Large intestine (tissue), 3 donors: ENCODE measurements around the gene VAV1. TPM values are rescaled to one million over a fixed set of nuclear protein-coding genes. Genes with fewer than 3 reads are reported as not detected.
A peak's percentile ranks its signal among the peaks of the same experiment; 100 is the strongest.

Source experiments
- DNase-seq, 2 donors: peaks; one replicate each; pipeline versions ENCODE4 v3.0.0 to v3.0.0-alpha.2; 2013
- H3K27ac ChIP-seq: one replicate; pipeline ENCODE4 v1.5.1; 2013; ENCODE audit warnings: low read length
- H3K27me3 ChIP-seq: 2 replicates; pipeline ENCODE4 v1.6.1; 2013; ENCODE audit warnings: low read length; ENCODE audit not compliant: control insufficient read depth, insufficient read depth
- H3K36me3 ChIP-seq: 2 replicates; pipeline ENCODE4 v1.6.1; 2013; ENCODE audit warnings: low read length; ENCODE audit not compliant: control insufficient read depth, insufficient read depth
- H3K4me1 ChIP-seq: one replicate; pipeline ENCODE4 v1.6.1; 2013; ENCODE audit warnings: low read length; ENCODE audit not compliant: control insufficient read depth, insufficient read depth
- H3K4me3 ChIP-seq: one replicate; pipeline ENCODE4 v1.5.1; 2013; ENCODE audit warnings: low read length
- H3K9me3 ChIP-seq: one replicate; pipeline ENCODE4 v1.6.1; 2013; ENCODE audit warnings: mild to moderate bottlenecking, low read depth, low read length, moderate library complexity; ENCODE audit not compliant: control insufficient read depth
- WGBS: methylation state at CpG from one replicate; pipeline ENCODE4 v1.1.5; 2013; ENCODE audit warnings: low lambda C conversion rate; ENCODE audit not compliant: insufficient coverage; 5-methylcytosine and 5-hydroxymethylcytosine counted together
- polyA plus RNA-seq: library from polyadenylated mRNA; unstranded; fragments of 120-200 nt; gene quantifications from one replicate; pipeline ENCODE4 v1.2.1, GENCODE V29; 2013

The VAV1 gene
- polyA plus RNA-seq, 1 donor: 3.2 TPM

- Histone ChIP-seq H3K36me3 (peaks cover 14% of the 10 kb centered on the region), H3K4me3 (peak overlapping the region; percentile 7), H3K4me1 (peaks cover 26% of the 10 kb centered on the region), H3K27ac (peak overlapping the region; percentile 90), H3K27me3 (no peaks in the 10 kb centered on the region), H3K9me3 (no peaks in the 10 kb centered on the region)
- peak; percentile 86 to 89 for DNase-seq
- no CpG with 5 or more reads among the region's 13 CpGs for WGBS
Measured at GRCh38 chr19:6737873-6738786, 34.4 kb upstream of the VAV1 start.

GRCh38 chr19:6738787-6739389 is 33.6 kb upstream of the VAV1 start:
- Histone ChIP-seq H3K4me3 (peak overlapping the region; percentile 38), H3K36me3 (peaks cover 14% of the 10 kb centered on the region), H3K4me1 (peaks cover 23% of the 10 kb centered on the region), H3K27ac (peak overlapping the region; percentile 90), H3K27me3 (no peaks in the 10 kb centered on the region), H3K9me3 (no peaks in the 10 kb centered on the region)
- DNase-seq: peak; percentile 42 to 69
- WGBS: no CpG with 5 or more reads among the region's 24 CpGs

GRCh38 chr19:6739390-6739882 is 33.1 kb upstream of the VAV1 start, which contains the start of gene TRIP10:
TRIP10 (plus strand) TSS chr19:6739680; CDS start chr19:6739762, 82 bp downstream.
- Histone ChIP-seq H3K27ac (peak within 1 kb of the TSS; percentile 90), H3K9me3 (no peaks in the 10 kb centered on the region), H3K4me3 (peak within 1 kb of the TSS; percentile 90), H3K4me1 (peaks cover 26% of the 10 kb centered on the region), H3K27me3 (no peaks in the 10 kb centered on the region), H3K36me3 (peaks cover 19% of the 10 kb centered on the region)
- peak; percentile 74 to 77 for DNase-seq
- WGBS: no CpG with 5 or more reads among the region's 47 CpGs

GRCh38 chr19:6739883-6740588 is 32.5 kb upstream of the VAV1 start:
- Histone ChIP-seq H3K4me1 (peaks cover 30% of the 10 kb centered on the region), H3K9me3 (no peaks in the 10 kb centered on the region), H3K4me3 (peak overlapping the region; percentile 90), H3K27ac (peak overlapping the region; percentile 86), H3K36me3 (peaks cover 24% of the 10 kb centered on the region), H3K27me3 (no peaks in the 10 kb centered on the region)
- peak in 1 of 2 donors; percentile 70 for DNase-seq
- no CpG with 5 or more reads among the region's 34 CpGs for WGBS

- no peaks in the 10 kb centered on the region for H3K9me3 ChIP-seq
- H3K36me3 ChIP-seq: peaks cover 27% of the 10 kb centered on the region
- peak overlapping the region; percentile 90 for H3K4me3 ChIP-seq
- H3K4me1 ChIP-seq: peaks cover 28% of the 10 kb centered on the region
- peak; percentile 43 to 66 for DNase-seq
- peak overlapping the region; percentile 86 for H3K27ac ChIP-seq
- no CpG with 5 or more reads among the region's 46 CpGs for WGBS
- no peaks in the 10 kb centered on the region for H3K27me3 ChIP-seq
Measured at GRCh38 chr19:6740589-6741343, 31.7 kb upstream of the VAV1 start.

GRCh38 chr19:6743066-6743465 is 29.4 kb upstream of the VAV1 start:
- WGBS: no CpG with 5 or more reads among the region's 7 CpGs
- no peak for DNase-seq
- H3K27me3 ChIP-seq: no peaks in the 10 kb centered on the region
- peaks cover 3% of the 10 kb centered on the region for H3K9me3 ChIP-seq
- H3K4me1 ChIP-seq: peaks cover 19% of the 10 kb centered on the region
- H3K27ac ChIP-seq: no peak overlapping the region
- no peak overlapping the region for H3K4me3 ChIP-seq
- H3K36me3 ChIP-seq: peaks cover 48% of the 10 kb centered on the region

- Histone ChIP-seq H3K27ac (peak overlapping the region; percentile 44), H3K9me3 (peaks cover 3% of the 10 kb centered on the region), H3K27me3 (no peaks in the 10 kb centered on the region), H3K36me3 (peaks cover 53% of the 10 kb centered on the region), H3K4me3 (no peak overlapping the region), H3K4me1 (peaks cover 15% of the 10 kb centered on the region)
- DNase-seq: no peak
- WGBS: 97% methylated on average over 6 of the region's 15 CpGs
Measured at GRCh38 chr19:6743714-6744380, 28.7 kb upstream of the VAV1 start.

GRCh38 chr19:6744381-6745301 is 27.9 kb upstream of the VAV1 start:
- peak overlapping the region; percentile 44 for H3K27ac ChIP-seq
- DNase-seq: peak in 1 of 2 donors; percentile 74
- peaks cover 3% of the 10 kb centered on the region for H3K9me3 ChIP-seq
- peaks cover 61% of the 10 kb centered on the region for H3K36me3 ChIP-seq
- H3K4me3 ChIP-seq: no peak overlapping the region
- no CpG with 5 or more reads among the region's 41 CpGs for WGBS
- no peaks in the 10 kb centered on the region for H3K27me3 ChIP-seq
- H3K4me1 ChIP-seq: peaks cover 11% of the 10 kb centered on the region
